Measurements from ENCODE around the gene ARNT2.
A peak's percentile ranks its signal among the peaks of the same experiment; 100 is the strongest.

Gene ARNT2

GRCh38 chr15:80442728-80443403 is 38.7 kb downstream of the ARNT2 start:
- no peak for DNase-seq

- DNase-seq: no peak
Measured at GRCh38 chr15:80444680-80445251, 40.6 kb downstream of the ARNT2 start.

- DNase-seq: no peak
Measured at GRCh38 chr15:80445300-80446041, 41.3 kb downstream of the ARNT2 start.

- no peak for DNase-seq
Measured at GRCh38 chr15:80447077-80447476, 42.9 kb downstream of the ARNT2 start.

GRCh38 chr15:80449825-80450224 is 45.6 kb downstream of the ARNT2 start:
- no peak for DNase-seq

- no peak for DNase-seq
Measured at GRCh38 chr15:80450811-80451321, 46.7 kb downstream of the ARNT2 start.

- DNase-seq: no peak
Measured at GRCh38 chr15:80452166-80452565, 48.0 kb downstream of the ARNT2 start.

- no peak for DNase-seq
Measured at GRCh38 chr15:80455051-80455648, 51.0 kb downstream of the ARNT2 start.

GRCh38 chr15:80455668-80456442 is 51.7 kb downstream of the ARNT2 start:
- peak; percentile 41 for DNase-seq

GRCh38 chr15:80456517-80457492 is 52.6 kb downstream of the ARNT2 start:
- DNase-seq: no peak

GRCh38 chr15:80457896-80458295 is 53.7 kb downstream of the ARNT2 start:
- no peak for DNase-seq

- no peak for DNase-seq
Measured at GRCh38 chr15:80458580-80458979, 54.4 kb downstream of the ARNT2 start.

GRCh38 chr15:80459380-80459779 is 55.2 kb downstream of the ARNT2 start:
- DNase-seq: no peak

GRCh38 chr15:80459818-80460217 is 55.6 kb downstream of the ARNT2 start:
- DNase-seq: no peak

GRCh38 chr15:80461356-80462095 is 57.3 kb downstream of the ARNT2 start:
- DNase-seq: no peak

- no peak for DNase-seq
Measured at GRCh38 chr15:80462111-80462510, 57.9 kb downstream of the ARNT2 start.

- no peak for DNase-seq
Measured at GRCh38 chr15:80462836-80463512, 58.8 kb downstream of the ARNT2 start.

GRCh38 chr15:80464951-80465625 is 60.9 kb downstream of the ARNT2 start:
- DNase-seq: no peak

- DNase-seq: no peak
Measured at GRCh38 chr15:80465626-80466005, 61.4 kb downstream of the ARNT2 start.

- no peak for DNase-seq
Measured at GRCh38 chr15:80466543-80466942, 62.4 kb downstream of the ARNT2 start.

All from activated CD4-positive, alpha-beta T cell treated with anti-CD3 and anti-CD28 coated beads, Interleukin-2, amount 50 U/mL, for 1 hour (primary cell).